GM23248 (cell line): ENCODE measurements around the gene PDE8B. TPM values are rescaled to one million over a fixed set of nuclear protein-coding genes. Genes with fewer than 3 reads are reported as not detected.

Experiments
- DNase-seq: peaks from one replicate; pipeline ENCODE4 v3.0.0-alpha.2; 2015
- H2AFZ ChIP-seq: fragments of 200-600 bp; sonication (generic); 2 replicates; pipeline ENCODE4 v1.6.1; 2016; ENCODE audit warnings: antibody characterized with exemption
- H3F3A ChIP-seq: fragments of 200-600 bp; sonication (generic); 2 replicates; pipeline ENCODE4 v1.6.1; 2016; ENCODE audit warnings: mild to moderate bottlenecking, antibody characterized with exemption, mixed run types; ENCODE audit not compliant: insufficient read depth
- H3K27ac ChIP-seq: fragments of 200-600 bp; sonication (generic); 2 replicates; pipeline ENCODE4 v1.5.1; 2016; ENCODE audit warnings: mild to moderate bottlenecking
- H3K27me3 ChIP-seq: fragments of 200-600 bp; sonication (generic); replicated peaks from 2 replicates; pipeline ENCODE4 v1.6.1; 2016; ENCODE audit warnings: mild to moderate bottlenecking; ENCODE audit not compliant: insufficient read depth
- H3K36me3 ChIP-seq: fragments of 200-600 bp; sonication (generic); 2 replicates; pipeline ENCODE4 v1.6.1; 2016; ENCODE audit warnings: low read depth, mild to moderate bottlenecking
- H3K4me1 ChIP-seq: fragments of 200-600 bp; sonication (generic); 2 replicates; pipeline ENCODE4 v1.6.1; 2016; ENCODE audit warnings: mild to moderate bottlenecking; ENCODE audit not compliant: insufficient read depth
- H3K4me2 ChIP-seq: fragments of 200-600 bp; sonication (generic); one replicate; pipeline ENCODE4 v1.6.1; 2016; ENCODE audit warnings: mild to moderate bottlenecking; ENCODE audit not compliant: unreplicated experiment
- H3K4me3 ChIP-seq: fragments of 200-600 bp; sonication (generic); 2 replicates; pipeline ENCODE4 v1.5.1; 2016; ENCODE audit warnings: mild to moderate bottlenecking
- H3K79me2 ChIP-seq: fragments of 200-600 bp; sonication (generic); 2 replicates; pipeline ENCODE4 v1.6.1; 2016; ENCODE audit warnings: mild to moderate bottlenecking; ENCODE audit not compliant: insufficient read depth
- H3K9ac ChIP-seq: fragments of 200-600 bp; sonication (generic); 2 replicates; pipeline ENCODE4 v1.6.1; 2016; ENCODE audit warnings: mild to moderate bottlenecking
- H3K9me2 ChIP-seq: fragments of 200-600 bp; sonication (generic); 2 replicates; pipeline ENCODE4 v1.6.1; 2016; ENCODE audit warnings: mixed run types, mild to moderate bottlenecking, moderate library complexity; ENCODE audit not compliant: insufficient read depth
- H3K9me3 ChIP-seq: fragments of 200-600 bp; sonication (generic); one replicate; pipeline ENCODE4 v1.6.1; 2017; ENCODE audit warnings: low read depth
- H4K20me1 ChIP-seq: fragments of 200-600 bp; sonication (generic); 2 replicates; pipeline ENCODE4 v1.6.0; 2016; ENCODE audit not compliant: insufficient read depth
- EZH2 ChIP-seq: fragments of 200-600 bp; sonication (generic); IDR thresholded peaks from 2 replicates; pipeline ENCODE4 v1.6.1; 2018; ENCODE audit warnings: antibody characterized with exemption, mild to moderate bottlenecking; ENCODE audit not compliant: insufficient read depth, poor library complexity, severe bottlenecking
- EZH2phosphoT487 ChIP-seq: fragments of 200-600 bp; sonication (generic); IDR thresholded peaks from 2 replicates; pipeline ENCODE4 v1.6.1; 2018; ENCODE audit warnings: antibody characterized with exemption, moderate library complexity, mild to moderate bottlenecking, low read depth; ENCODE audit not compliant: insufficient read depth
- WGBS, 2 experiments: methylation state at CpG; one replicate each; pipeline ENCODE4 v1.1.6; 2015 to 2017; ENCODE audit warnings: low lambda C conversion rate in 2 of 2, low coverage in 1 of 2; ENCODE audit errors: missing lambda C conversion rate in 2 of 2; 5-methylcytosine and 5-hydroxymethylcytosine counted together
- in situ Hi-C: fragments of 300-500 bp; cut with MboI; formaldehyde crosslinking; loops from 2 replicates; pipeline ENCODE4 v1.15.0; 2020
- polyA plus RNA-seq: library from polyadenylated mRNA; unstranded; fragments of >200 nt; fragmentation: Nextera tagmentation; extraction: Ambion mirVana; gene quantifications from 2 replicates; pipeline ENCODE4 v1.2.1, GENCODE V29; 2016
- total RNA-seq: library from RNA; depleted of rRNA; stranded (reverse); fragments of >200 nt; shearing (Covaris generic); gene quantifications from 2 replicates; pipeline ENCODE4 v1.2.3, GENCODE V29; 2014

PDE8B gene
- total and polyA plus RNA-seq, 2 experiments from 2014 or later: 0.40 TPM; not detected in 1

GRCh38 chr5:77430726-77431125 lies 220.2 kb downstream of the PDE8B start:
- H3K9me2 ChIP-seq: no peaks in the 10 kb centered on the region
- H3K27me3 ChIP-seq: no peaks in the 10 kb centered on the region
- TF ChIP-seq EZH2phosphoT487 (no peak), EZH2 (no peak)
- in situ Hi-C loops: no loop called here
- peaks cover 60% of the 10 kb centered on the region for H3K4me1 ChIP-seq
- peaks cover 75% of the 10 kb centered on the region for H3F3A ChIP-seq
- no peaks in the 10 kb centered on the region for H3K79me2 ChIP-seq
- H3K27ac ChIP-seq: peak overlapping the region; percentile 76
- H3K9ac ChIP-seq: 0 out of 2 replicates have a peak overlapping the region, but pooled peaks have one; percentile 13
- H2AFZ ChIP-seq: no peak overlapping the region
- H3K36me3 ChIP-seq: peaks cover 26% of the 10 kb centered on the region
- DNase-seq: peak; percentile 82
- no peaks in the 10 kb centered on the region for H4K20me1 ChIP-seq
- H3K9me3 ChIP-seq: no peaks in the 10 kb centered on the region
- H3K4me3 ChIP-seq: no peak overlapping the region
- 49 to 55% methylated on average over 1 of the region's 1 CpG for WGBS, 2 experiments
- H3K4me2 ChIP-seq: peak overlapping the region; percentile 39

GRCh38 chr5:77431286-77431685 lies 220.8 kb downstream of the PDE8B start:
- DNase-seq: peak; percentile 48
- TF ChIP-seq EZH2 (no peak), EZH2phosphoT487 (no peak)
- peak overlapping the region; percentile 76 for H3K27ac ChIP-seq
- H3K4me1 ChIP-seq: peaks cover 55% of the 10 kb centered on the region
- 30% methylated on average over 3 of the region's 3 CpGs for WGBS, 2 experiments
- H3K27me3 ChIP-seq: no peaks in the 10 kb centered on the region
- H3K4me2 ChIP-seq: peak overlapping the region; percentile 39
- no peaks in the 10 kb centered on the region for H3K9me2 ChIP-seq
- in situ Hi-C loops: no loop called here
- 0 out of 2 replicates have a peak overlapping the region, but pooled peaks have one; percentile 13 for H3K9ac ChIP-seq
- H3K4me3 ChIP-seq: no peak overlapping the region
- no peak overlapping the region for H2AFZ ChIP-seq
- H3F3A ChIP-seq: peaks cover 72% of the 10 kb centered on the region
- H3K9me3 ChIP-seq: no peaks in the 10 kb centered on the region
- peaks cover 26% of the 10 kb centered on the region for H3K36me3 ChIP-seq
- no peaks in the 10 kb centered on the region for H4K20me1 ChIP-seq
- H3K79me2 ChIP-seq: no peaks in the 10 kb centered on the region

GRCh38 chr5:77431719-77432118 lies 221.2 kb downstream of the PDE8B start:
- Histone ChIP-seq H3K9me2 (no peaks in the 10 kb centered on the region), H3K4me2 (peak overlapping the region; percentile 39), H3K9ac (no peak overlapping the region), H3K36me3 (peaks cover 29% of the 10 kb centered on the region), H3K4me1 (peaks cover 51% of the 10 kb centered on the region), H3F3A (peaks cover 68% of the 10 kb centered on the region), H3K27ac (peak overlapping the region; percentile 76), H3K27me3 (no peaks in the 10 kb centered on the region), H3K4me3 (no peak overlapping the region), H3K9me3 (no peaks in the 10 kb centered on the region), H2AFZ (no peak overlapping the region), H3K79me2 (no peaks in the 10 kb centered on the region), H4K20me1 (no peaks in the 10 kb centered on the region)
- in situ Hi-C loops: no loop called here
- TF ChIP-seq EZH2phosphoT487: no peak
- no peak for TF ChIP-seq EZH2
- WGBS, 2 experiments: 98 to 100% methylated on average over 1 of the region's 1 CpG
- no peak for DNase-seq

GRCh38 chr5:77437194-77437593 lies 226.7 kb downstream of the PDE8B start:
- WGBS, 2 experiments: 80 to 83% methylated on average over 5 of the region's 5 CpGs
- H3F3A ChIP-seq: peaks cover 16% of the 10 kb centered on the region
- no peak overlapping the region for H3K27ac ChIP-seq
- no peaks in the 10 kb centered on the region for H3K9me3 ChIP-seq
- H4K20me1 ChIP-seq: peaks cover 3% of the 10 kb centered on the region; the same call in 1 of the 2 replicates
- no peaks in the 10 kb centered on the region for H3K79me2 ChIP-seq
- H3K27me3 ChIP-seq: no peaks in the 10 kb centered on the region
- no peak overlapping the region for H3K4me2 ChIP-seq
- TF ChIP-seq EZH2: no peak
- TF ChIP-seq EZH2phosphoT487: no peak
- H3K9me2 ChIP-seq: no peaks in the 10 kb centered on the region
- in situ Hi-C loops: no loop called here
- no peak overlapping the region for H2AFZ ChIP-seq
- no peak overlapping the region for H3K9ac ChIP-seq
- peaks cover 40% of the 10 kb centered on the region for H3K36me3 ChIP-seq
- peaks cover under 1% of the 10 kb centered on the region; the same call in 1 of the 2 replicates for H3K4me1 ChIP-seq
- H3K4me3 ChIP-seq: no peak overlapping the region
- no peak for DNase-seq

- Histone ChIP-seq H3K36me3 (peaks cover 34% of the 10 kb centered on the region), H3K4me3 (no peak overlapping the region), H3K9me3 (no peaks in the 10 kb centered on the region), H3K4me2 (no peak overlapping the region), H3K9ac (no peak overlapping the region), H3K9me2 (no peaks in the 10 kb centered on the region), H4K20me1 (peaks cover 3% of the 10 kb centered on the region; the same call in 1 of the 2 replicates), H3K4me1 (no peaks in the 10 kb centered on the region), H3F3A (peaks cover 7% of the 10 kb centered on the region; the same call in 1 of the 2 replicates), H3K79me2 (0 out of 2 replicates have a peak, but pooled peaks cover 2% of the 10 kb centered on the region), H3K27me3 (no peaks in the 10 kb centered on the region), H3K27ac (no peak overlapping the region), H2AFZ (no peak overlapping the region)
- in situ Hi-C loops: no loop called here
- WGBS, 2 experiments: 77 to 79% methylated on average over 3 of the region's 3 CpGs
- no peak for TF ChIP-seq EZH2phosphoT487
- no peak for TF ChIP-seq EZH2
- no peak for DNase-seq
Measured at GRCh38 chr5:77438071-77438470, 227.6 kb downstream of the PDE8B start.
